Brain pericyte (primary cell): ENCODE results near the gene BPIFA2.

ENCODE experiments used
- DNase-seq: peaks from one replicate; pipeline ENCODE4 v3.0.0-alpha.2; 2012; ENCODE audit warnings: low read depth, low spot score

The BPIFA2 gene

DNA sequence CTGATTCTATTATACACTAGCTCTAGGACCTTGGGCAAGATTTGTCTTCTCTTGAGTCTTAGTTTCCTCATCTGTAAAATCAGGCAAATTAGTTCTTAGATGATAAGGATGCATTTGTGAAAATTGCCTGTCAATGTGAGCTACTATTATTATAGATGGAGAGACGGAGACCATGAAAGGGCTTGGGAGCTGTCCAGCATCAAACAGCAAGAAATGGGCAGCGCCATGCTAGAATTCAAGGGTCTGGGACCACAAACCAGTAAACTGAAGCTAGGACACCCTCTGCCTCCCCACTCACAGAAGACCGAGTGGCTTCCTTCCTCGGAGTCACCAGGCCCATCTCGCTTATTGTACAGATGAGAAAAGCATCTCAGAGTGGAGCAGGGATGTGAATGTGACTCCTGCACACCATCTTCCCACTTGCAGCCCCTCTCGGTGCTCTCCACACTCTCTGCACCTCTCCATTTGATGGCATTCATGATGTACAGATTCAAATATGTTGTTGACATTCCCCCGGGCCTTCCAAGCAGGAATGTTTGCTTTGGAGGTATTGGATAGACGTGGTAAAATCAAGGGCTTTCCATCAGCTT lies 25.0 kb downstream of the BPIFA2 start:
- DNase-seq: no peak

DNA sequence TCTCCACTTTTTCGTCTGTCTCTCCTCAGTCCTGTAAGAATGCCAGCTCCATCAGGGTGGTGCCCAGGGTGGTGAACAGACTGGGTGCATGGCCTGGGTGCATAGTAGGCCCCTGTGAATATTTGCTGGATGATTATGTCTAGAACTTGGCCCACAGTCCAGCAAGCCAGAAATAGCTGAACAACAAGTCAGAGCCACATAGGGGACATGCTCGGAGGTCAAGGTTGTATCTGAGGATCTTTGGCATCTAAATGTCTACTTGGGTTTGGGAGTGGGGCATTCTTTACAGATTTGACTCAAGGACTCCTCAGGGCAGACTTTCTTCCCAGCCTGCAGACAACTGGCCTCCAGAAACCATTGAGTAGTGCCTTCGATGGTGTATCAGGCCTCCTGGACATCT lies 31.1 kb downstream of the BPIFA2 start:
- no peak for DNase-seq

DNA sequence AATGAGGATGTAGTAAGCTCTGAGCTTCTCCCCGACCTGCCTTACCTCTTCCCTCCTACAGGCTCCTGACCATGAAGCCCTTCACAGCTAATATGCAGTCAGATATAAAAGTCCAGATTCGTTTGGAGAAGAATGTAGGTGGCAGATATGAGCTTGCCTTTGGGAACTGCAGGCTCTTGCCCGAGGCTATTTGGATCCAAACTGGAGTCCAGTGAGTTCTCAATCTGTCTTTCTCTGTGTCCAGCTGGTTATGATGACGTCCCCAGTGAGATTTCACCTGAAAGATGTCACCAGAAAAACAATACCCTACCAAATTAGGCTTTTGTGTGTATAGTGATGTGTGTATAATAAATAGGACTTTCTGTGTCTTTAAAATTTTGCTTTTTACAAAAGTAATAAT lies 34.5 kb downstream of the BPIFA2 start:
- DNase-seq: no peak

DNA sequence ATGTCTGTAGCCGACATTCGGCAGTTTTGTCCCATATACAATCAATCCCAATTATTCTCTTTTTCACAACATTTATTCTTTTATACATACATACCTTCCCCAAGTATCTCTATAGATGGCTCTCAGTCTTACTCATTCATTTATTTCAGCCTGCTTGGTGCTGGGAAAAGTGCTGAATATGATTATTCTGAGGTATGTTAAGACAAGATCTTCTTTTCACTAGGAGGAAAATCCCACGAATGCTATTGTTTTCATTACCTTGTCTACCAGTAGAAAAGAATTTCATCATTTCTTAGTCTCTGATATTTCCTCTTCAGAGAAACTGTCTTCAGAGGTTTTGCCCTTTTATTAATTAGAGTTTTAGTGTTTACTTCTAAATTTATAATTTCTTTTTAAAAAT lies 35.5 kb downstream of the BPIFA2 start:
- no peak for DNase-seq

DNA sequence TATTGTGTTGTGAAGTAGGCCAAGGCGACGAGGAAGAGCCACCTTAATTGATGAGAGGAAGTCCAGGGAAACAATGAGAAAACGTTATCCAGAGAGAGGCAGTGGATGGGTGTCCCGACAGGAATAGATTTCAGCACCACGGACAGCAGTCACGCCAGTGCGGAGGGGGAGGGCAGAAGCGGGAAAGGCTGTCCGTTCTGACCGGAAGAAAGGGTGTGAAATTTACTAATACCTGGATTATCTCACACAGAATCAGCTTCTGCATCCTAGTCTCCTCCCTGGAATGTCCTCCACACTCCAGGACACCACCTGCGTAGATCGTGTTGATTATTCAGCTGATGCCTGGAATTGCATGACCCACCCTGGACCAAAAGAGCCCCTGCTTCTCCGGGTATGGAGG lies 41.8 kb downstream of the BPIFA2 start:
- DNase-seq: no peak

DNA sequence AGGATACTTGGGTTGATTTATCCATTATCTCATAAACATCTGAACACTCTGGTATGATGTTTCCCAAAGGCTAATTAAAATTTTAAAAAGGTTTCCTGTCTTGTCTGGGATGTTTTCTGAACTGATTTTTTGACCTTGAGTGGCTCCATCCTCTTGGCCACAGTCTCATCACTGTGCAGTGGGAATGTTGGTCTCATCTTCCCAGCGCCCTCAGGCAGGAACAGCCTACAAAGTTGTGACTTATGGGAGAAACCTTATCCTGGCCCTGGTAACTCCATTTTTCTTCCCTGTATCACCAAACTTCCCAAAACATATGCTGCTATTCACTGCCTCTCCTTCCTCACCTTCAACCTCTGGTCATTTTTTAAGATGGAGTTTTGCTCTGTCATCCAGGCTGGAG lies 42.4 kb downstream of the BPIFA2 start:
- no peak for DNase-seq

DNA sequence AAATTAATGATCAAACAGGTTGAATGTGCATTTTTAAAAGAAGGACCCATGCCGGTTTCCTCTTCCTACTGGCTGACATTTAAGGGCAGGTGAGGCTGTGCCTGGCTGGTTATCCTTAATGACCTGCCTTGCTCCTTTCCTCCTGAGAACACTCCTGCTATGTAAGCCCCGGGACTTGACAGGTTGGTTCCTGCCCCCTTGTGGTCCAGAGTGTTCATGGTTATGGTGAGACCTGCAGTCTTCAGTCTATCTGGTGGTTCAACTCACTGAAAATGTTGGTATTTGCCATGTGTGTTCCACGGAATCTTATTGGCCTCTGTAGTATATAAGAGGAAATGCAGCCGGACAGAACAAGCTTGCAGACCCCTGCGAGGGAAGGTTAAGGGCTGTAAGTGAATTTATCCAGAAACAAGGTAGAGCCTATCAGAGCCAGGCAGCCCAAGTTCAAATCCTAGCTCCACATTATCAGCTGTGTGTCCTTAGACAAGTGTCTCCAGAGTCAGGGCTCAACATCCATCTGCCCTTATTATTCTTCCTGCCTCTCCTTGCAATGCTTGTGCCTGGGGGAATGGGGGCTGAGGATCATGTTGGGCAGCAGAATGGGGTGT lies 44.0 kb downstream of the BPIFA2 start:
- DNase-seq: no peak

DNA sequence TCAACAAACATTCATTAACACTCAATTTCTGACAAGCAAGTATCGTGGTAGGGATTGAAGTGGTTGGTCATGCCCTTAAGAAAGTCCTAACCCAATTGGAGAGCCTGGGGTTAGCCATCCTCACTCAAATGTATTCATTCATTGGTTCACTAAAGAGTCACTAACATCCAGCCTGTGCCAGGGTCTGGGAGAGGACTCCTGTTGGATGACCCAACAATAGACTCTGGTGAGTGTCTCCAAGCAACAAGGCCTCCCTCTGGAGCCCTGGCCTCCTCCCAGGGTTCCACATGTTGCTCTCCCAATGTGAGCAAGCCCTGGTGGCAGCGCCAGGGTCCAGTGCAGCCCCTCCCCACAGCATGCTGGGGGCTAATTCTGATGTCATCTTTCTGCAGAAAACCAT lies 49.1 kb downstream of the BPIFA2 start, which contains the start of gene BPIFA3:
Gene BPIFA3 (plus strand): TSS at position 301 of the 400 bp plus-strand sequence. CDS start 185 bp downstream, outside the sequence.
- no peak for DNase-seq

DNA sequence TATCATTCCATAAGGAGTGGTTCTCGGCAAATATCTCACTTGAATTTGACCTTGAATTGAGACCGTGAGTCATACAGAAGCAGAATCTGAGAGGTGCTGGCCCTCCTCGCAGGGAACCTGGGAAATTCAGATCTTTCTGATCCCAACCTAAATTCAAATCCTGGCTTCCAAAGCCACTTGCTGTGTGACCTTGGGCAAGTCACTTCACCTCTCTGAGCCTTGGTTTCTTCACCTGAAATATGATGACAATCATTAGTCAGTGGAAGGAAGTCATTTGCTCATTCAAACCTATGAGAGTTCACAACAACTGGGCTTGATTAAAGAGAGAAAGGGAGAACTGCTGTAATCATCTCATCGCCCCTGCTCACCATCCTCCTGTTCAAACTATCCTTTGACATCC lies 56.4 kb downstream of the BPIFA2 start:
- DNase-seq: no peak

DNA sequence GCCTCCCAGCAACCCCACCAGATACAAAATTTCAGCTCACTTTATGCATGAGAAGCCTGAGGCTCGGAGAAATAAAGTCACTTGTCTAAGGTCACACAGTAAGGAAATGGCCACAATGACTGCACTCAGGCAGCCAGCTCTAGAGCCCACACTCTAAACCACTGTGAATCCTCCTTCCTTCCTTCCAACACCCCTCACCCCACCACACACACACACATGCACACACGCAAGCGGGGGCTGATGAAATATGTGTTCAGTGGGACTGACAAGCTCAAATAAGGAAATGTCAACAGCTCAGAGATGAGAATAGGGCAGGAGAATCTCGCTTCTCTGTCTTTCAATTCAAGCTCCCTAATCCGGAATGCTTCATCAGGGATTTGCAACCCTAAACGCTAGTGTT lies 61.9 kb downstream of the BPIFA2 start:
- no peak for DNase-seq
